Adipocyte (in vitro differentiated cells): ENCODE measurements around the gene PHACTR2.
A peak's percentile ranks its signal among the peaks of the same experiment; 100 is the strongest.

Experiments used
- DNase-seq: peaks from one replicate; pipeline ENCODE4 v3.0.0-alpha.2; 2015; ENCODE audit warnings: low read depth
- H3K27me3 ChIP-seq: replicated peaks from 2 replicates; pipeline ENCODE4 v1.7.0; 2013; ENCODE audit warnings: mild to moderate bottlenecking, low read length, moderate library complexity; ENCODE audit not compliant: control insufficient read depth, insufficient read depth
- H3K36me3 ChIP-seq: 2 replicates; pipeline ENCODE4 v1.7.0; 2013; ENCODE audit warnings: low read length, mild to moderate bottlenecking, moderate library complexity; ENCODE audit not compliant: control insufficient read depth, insufficient read depth, severe bottlenecking
- H3K4me1 ChIP-seq: 2 replicates; pipeline ENCODE4 v1.7.0; 2013; ENCODE audit warnings: mild to moderate bottlenecking, low read length, moderate library complexity; ENCODE audit not compliant: control insufficient read depth, insufficient read depth
- H3K4me3 ChIP-seq: 2 replicates; pipeline ENCODE4 v1.7.0; 2013; ENCODE audit warnings: mild to moderate bottlenecking, low read length, moderate library complexity
- H3K9ac ChIP-seq: 2 replicates; pipeline ENCODE4 v1.7.0; 2013; ENCODE audit warnings: mild to moderate bottlenecking, low read length, moderate library complexity
- H3K9me3 ChIP-seq: 2 replicates; pipeline ENCODE4 v1.7.0; 2013; ENCODE audit warnings: mild to moderate bottlenecking, low read length, moderate library complexity; ENCODE audit not compliant: control insufficient read depth

The PHACTR2 gene

DNA sequence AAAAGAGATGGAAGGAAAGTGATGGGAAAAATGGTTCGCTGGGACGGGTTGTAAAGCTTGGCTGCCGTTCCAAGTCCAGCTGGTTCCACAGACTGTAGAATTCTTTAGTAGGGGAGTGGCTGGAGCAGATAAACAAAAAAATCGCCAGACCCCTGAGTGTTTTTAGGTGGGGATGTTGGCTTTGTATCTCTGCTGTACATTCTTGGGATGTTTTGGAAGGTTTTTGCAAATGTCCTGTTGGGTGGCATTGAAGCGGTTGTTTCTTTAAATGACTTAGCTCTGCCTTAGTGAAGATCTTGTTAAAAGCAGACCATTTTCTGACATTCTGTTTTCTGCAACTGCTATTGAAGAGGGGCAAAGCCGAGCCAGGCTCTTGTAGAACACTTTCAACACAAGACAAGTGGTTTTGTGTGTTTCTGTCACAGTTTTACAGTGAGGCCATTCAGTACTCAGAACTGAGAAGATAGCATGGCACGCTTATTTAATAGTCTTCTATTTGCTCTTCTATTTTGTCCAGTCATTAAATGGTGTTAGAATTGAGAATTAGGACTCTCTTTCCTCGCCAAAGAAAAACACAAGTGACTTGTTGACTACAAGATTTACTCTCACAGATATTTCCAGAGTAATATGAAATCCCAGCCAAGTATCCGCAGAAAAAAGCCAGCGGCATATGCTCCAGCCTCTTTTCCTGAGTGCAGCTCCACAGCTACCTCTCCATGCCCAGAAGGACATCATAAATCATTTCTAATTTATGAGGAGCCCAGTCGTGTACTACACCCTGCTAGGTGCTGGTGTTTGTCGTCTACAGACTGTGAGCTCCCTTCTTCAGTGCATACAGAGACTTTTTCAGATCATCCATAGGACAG, 65.8 kb downstream of the PHACTR2 start:
- Histone ChIP-seq H3K4me1 (peaks cover 47% of the 10 kb centered on the region), H3K9me3 (no peaks in the 10 kb centered on the region), H3K4me3 (peak overlapping the region; percentile 67), H3K36me3 (no peaks in the 10 kb centered on the region), H3K9ac (peak overlapping the region; percentile 77), H3K27me3 (no peaks in the 10 kb centered on the region)
- no peak for DNase-seq

DNA sequence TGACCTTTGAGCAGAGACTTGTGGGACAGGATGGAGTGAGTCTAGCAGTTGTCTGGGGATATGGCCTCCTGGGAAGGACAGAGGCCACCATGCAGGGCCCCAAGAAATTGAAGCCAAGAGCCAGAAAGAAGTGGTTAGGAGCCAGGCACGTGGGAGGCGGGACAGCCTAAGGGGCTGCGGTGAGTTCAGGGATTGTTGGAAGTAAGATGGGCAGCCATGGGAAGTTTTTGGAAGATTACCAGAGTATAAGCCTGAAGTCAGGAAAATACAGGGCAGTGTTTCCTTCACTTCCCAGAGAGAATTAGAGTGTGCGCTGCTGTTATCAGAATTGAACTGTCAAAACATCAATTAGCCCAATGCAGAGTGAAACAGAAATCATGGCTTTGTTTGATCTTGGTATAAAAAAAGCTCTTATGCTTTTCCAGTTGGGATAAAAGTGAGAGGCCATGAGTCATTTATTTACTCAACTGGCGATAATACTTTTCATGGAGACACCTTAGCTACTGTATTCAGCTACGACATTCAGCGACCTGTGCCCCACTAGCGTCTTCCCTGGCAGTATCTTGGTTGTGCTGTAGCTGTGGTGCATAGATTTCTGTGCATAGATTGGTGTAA, 66.9 kb downstream of the PHACTR2 start:
- peak overlapping the region; percentile 77 for H3K9ac ChIP-seq
- H3K4me3 ChIP-seq: no peak overlapping the region
- no peak for DNase-seq
- no peaks in the 10 kb centered on the region for H3K36me3 ChIP-seq
- H3K27me3 ChIP-seq: no peaks in the 10 kb centered on the region
- no peaks in the 10 kb centered on the region for H3K9me3 ChIP-seq
- H3K4me1 ChIP-seq: peaks cover 47% of the 10 kb centered on the region

DNA sequence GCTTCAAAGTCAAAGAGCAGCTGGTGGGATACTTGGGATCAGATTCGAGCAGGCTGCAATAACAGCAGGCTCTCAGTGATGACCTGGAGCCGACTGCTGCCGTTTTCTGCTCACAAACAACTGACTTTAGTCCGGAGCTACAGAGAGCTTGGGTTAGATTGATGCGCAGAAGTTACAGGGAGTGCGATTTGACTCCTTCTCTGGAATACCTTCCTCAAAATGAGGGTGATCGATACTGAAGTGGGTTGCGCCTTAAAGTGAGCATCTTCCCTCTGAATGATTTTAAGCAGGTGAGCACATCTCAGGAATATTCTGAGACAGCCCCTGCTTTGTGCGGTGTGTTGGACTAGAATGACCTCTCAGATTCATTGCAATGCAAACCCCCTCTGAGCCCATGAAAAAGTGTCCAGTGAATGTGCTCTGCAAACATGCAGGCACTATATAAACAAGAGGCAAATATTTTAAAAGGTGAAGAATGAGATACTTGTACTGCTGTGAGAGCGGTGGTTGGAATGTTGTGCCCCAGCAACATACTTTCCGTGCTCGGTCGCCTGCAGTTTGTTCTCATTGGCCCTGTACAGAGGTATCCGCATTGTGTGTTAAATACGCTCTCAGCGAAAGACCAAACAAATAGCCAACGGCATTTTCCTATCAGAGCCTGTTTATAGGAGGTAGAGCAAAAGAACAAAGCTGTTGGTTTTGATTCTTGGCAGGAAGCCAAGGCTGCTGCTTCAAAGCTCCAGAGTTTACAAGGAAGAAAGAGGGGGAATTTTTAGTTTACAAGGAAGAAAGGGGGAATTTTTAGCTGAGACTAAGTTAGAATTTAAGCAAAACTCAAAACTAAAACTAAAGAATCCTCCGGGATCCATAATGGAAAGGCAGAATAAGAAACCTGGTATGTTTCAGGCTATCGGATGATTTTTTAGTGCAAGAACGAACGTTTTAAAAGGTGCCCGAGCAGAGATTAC, 67.7 kb downstream of the PHACTR2 start:
- Histone ChIP-seq H3K4me1 (peaks cover 47% of the 10 kb centered on the region), H3K9me3 (no peaks in the 10 kb centered on the region), H3K27me3 (no peaks in the 10 kb centered on the region), H3K36me3 (no peaks in the 10 kb centered on the region), H3K4me3 (no peak overlapping the region), H3K9ac (peak overlapping the region; percentile 16)
- peak; percentile 62 for DNase-seq

DNA sequence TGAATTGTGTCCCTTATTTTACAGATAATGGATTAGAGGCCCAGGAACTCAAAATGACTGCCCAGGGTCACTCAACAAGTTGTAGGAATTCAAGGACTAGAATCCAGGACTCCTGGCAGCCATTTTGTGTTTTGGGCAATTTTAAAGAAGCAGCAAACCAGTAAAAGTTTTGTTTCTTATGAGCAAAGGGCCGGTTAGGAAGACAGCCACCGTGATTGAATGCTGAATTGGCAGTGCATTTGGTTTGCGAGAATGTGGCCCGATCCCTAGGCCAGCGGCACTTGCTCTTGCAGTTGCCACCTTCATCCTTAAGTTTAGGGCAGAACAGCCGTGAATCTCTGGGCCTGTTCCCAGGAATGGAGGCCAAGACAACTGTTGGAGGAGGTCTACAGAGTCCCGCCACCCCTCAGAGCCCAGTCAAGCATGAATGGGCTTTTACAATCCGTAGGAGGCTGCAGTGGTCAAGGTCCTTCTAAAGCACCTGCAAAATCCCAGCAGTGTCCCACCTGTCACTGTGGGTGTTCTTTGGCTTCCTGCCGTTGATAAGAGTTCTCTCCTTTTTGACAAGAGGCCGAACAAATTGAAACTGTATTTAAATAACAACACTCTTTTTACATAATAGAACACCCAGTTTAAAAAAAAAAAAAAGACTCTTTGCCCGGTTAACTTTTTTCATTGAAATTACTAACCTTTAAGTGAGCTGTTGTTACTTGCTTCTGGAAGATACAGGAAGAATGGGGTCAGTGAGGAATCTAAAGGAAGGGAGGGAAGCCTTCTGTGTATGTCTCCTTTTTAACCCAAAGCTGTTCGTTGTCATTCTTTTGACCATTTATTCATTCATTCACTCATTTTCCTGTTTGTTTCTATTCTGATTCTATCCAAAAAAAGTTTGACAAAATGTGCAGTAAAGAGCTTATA, 68.7 kb downstream of the PHACTR2 start:
- Histone ChIP-seq H3K27me3 (no peaks in the 10 kb centered on the region), H3K9ac (peak overlapping the region; percentile 16), H3K36me3 (peaks cover 4% of the 10 kb centered on the region), H3K4me1 (peaks cover 43% of the 10 kb centered on the region), H3K9me3 (no peaks in the 10 kb centered on the region), H3K4me3 (no peak overlapping the region)
- DNase-seq: no peak

DNA sequence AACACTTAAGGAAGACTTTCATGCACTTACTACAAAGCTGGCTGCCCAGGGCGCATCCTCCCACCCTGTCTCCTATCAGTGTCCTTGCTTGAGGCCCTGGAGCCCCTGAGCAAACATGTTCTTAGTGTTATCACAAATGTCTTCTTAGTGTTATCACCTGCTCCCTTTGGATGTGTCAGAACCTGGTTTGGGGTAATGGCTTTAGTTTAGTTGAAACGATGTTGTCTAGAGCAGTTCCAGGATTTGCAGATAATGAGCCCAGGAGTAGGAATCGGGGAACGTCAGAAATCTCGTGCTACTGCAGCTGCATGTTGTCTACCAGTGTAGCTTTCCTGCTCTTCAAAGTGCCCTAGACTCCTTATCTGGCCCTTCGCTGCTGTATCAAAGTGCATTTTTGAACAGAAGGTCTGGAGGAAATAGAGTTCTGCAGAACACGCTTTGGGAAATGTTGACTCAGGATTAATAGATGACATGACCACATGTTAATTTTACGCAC, 69.6 kb downstream of the PHACTR2 start:
- no peak for DNase-seq
- Histone ChIP-seq H3K9ac (no peak overlapping the region), H3K4me1 (peaks cover 37% of the 10 kb centered on the region), H3K36me3 (peaks cover 4% of the 10 kb centered on the region), H3K9me3 (no peaks in the 10 kb centered on the region), H3K4me3 (no peak overlapping the region), H3K27me3 (no peaks in the 10 kb centered on the region)

DNA sequence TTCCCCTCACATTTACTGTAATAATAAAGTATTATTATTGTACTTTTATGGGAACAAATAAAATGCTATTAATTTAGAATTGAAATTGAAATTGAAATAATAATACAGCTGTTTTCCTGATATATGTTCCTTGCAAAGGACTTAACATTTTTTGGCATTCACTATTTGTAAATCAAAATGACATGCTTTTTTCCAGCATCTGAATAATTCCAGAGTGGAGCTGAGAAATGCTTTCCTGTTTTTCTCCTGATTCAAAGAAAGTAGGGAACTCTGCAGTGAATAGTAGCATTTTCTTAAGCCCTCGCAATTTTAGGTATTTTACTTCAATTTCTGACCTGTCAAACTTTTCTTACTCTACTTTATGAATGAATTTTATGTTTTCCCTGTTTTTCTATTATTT, 72.1 kb downstream of the PHACTR2 start:
- DNase-seq: no peak
- Histone ChIP-seq H3K4me1 (peaks cover 12% of the 10 kb centered on the region), H3K4me3 (no peak overlapping the region), H3K36me3 (peaks cover 12% of the 10 kb centered on the region), H3K9me3 (no peaks in the 10 kb centered on the region), H3K27me3 (no peaks in the 10 kb centered on the region), H3K9ac (no peak overlapping the region)

DNA sequence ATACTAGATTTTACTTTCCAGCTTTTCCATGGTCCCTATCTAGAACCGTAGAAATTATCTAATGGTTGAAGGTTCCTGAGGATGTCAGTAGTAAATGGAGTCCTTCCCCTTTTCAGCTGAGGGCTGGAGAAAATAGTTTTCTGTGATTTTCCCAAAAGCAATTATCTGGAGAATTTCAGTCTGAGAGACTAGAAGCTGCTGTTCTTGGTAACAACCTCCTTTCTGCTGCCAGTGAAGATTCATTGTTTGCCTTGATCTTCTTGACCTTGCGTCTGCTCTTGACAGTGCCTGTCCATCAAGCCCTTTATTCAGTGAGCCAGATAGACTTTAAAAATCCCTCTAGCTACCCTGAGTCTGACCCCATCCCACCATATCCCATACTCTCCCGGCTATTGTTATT, 73.1 kb downstream of the PHACTR2 start:
- Histone ChIP-seq H3K9me3 (no peaks in the 10 kb centered on the region), H3K4me1 (peaks cover 2% of the 10 kb centered on the region), H3K36me3 (peaks cover 20% of the 10 kb centered on the region), H3K4me3 (no peak overlapping the region), H3K9ac (no peak overlapping the region), H3K27me3 (no peaks in the 10 kb centered on the region)
- DNase-seq: no peak

DNA sequence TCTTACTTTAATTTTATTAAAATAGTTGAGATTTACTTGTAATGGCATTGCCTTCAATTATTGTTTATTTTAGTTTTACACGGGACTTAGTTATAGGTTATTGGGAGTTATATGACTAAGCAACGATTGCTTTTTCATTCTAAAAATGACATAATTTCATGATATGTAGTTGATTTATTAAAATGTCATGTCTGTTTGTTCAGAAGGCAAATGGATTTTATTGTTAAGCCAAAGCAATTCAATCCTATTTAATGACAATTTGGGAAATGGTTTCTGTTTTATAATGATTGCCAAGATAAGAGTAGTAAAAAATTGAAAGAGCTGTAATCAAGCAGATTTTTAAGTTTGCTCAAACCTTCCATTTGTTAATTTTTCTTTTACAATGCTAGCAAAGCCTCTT, 74.7 kb downstream of the PHACTR2 start:
- no peak for DNase-seq
- Histone ChIP-seq H3K4me1 (no peaks in the 10 kb centered on the region), H3K4me3 (no peak overlapping the region), H3K27me3 (no peaks in the 10 kb centered on the region), H3K9me3 (no peaks in the 10 kb centered on the region), H3K36me3 (peaks cover 26% of the 10 kb centered on the region), H3K9ac (no peak overlapping the region)

DNA sequence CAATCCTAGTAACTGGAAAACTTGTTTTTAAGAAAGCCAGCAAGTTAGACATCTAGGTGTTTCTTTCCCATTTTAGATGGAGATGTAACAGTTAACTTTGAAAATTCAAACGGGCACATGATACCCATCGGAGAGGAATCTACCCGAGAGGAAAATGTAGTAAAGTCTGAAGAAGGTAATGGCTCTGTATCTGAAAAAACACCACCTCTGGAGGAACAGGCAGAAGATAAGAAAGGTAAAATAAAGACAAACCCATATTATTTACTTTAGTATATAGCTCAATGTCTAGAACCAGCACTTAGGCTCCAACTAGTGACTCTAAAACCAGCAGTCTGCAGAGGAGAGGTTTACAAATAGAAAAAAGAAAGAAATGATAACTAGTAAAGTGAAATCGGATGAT, 75.9 kb downstream of the PHACTR2 start:
- H3K27me3 ChIP-seq: no peaks in the 10 kb centered on the region
- no peak overlapping the region for H3K4me3 ChIP-seq
- no peak overlapping the region for H3K9ac ChIP-seq
- no peaks in the 10 kb centered on the region for H3K9me3 ChIP-seq
- peaks cover 33% of the 10 kb centered on the region for H3K36me3 ChIP-seq
- H3K4me1 ChIP-seq: no peaks in the 10 kb centered on the region
- DNase-seq: no peak

DNA sequence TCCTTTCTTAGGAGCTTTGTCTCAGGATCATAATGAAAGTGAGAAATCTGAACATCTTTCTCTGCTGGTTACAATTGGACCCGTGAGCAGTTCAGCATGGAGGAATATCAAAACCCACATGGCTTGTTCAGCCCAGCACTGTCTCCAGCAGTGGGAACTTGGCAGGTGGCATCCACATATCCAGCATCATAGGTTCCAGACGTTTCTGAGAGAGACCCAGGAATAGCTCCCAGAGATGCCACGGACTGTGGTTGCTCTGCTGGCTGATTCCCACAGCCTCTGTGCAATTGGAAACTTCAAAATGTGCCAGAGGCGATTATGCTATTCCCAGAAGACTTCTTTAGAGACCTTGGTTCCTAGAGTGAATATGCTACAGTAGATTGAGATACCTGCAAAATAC, 76.4 kb downstream of the PHACTR2 start:
- Histone ChIP-seq H3K4me3 (no peak overlapping the region), H3K9me3 (no peaks in the 10 kb centered on the region), H3K4me1 (peaks cover under 1% of the 10 kb centered on the region), H3K9ac (no peak overlapping the region), H3K27me3 (no peaks in the 10 kb centered on the region), H3K36me3 (peaks cover 33% of the 10 kb centered on the region)
- no peak for DNase-seq
